Body of pancreas (tissue), 4 donors: ENCODE results near the gene IFIT5.

ENCODE experiments used
- POLR2A ChIP-seq, 3 donors: fragments of 450-650 bp; IDR thresholded peaks; one replicate each; pipeline ENCODE4 v1.6.1; 2016; ENCODE audit warnings: antibody characterized with exemption in 3 of 3, mild to moderate bottlenecking in 2 of 3
- TF ChIP-seq, protein P1 (sequence below), 7 experiments: fragments of 450-650 bp in 4 of 7; fragments of 200-600 bp in 3 of 7; sonication (generic) in 3 of 7; IDR thresholded peaks; one replicate each; pipeline ENCODE4 v1.5.1; 2016 to 2019; ENCODE audit warnings: antibody characterized with exemption in 7 of 7

DNA sequence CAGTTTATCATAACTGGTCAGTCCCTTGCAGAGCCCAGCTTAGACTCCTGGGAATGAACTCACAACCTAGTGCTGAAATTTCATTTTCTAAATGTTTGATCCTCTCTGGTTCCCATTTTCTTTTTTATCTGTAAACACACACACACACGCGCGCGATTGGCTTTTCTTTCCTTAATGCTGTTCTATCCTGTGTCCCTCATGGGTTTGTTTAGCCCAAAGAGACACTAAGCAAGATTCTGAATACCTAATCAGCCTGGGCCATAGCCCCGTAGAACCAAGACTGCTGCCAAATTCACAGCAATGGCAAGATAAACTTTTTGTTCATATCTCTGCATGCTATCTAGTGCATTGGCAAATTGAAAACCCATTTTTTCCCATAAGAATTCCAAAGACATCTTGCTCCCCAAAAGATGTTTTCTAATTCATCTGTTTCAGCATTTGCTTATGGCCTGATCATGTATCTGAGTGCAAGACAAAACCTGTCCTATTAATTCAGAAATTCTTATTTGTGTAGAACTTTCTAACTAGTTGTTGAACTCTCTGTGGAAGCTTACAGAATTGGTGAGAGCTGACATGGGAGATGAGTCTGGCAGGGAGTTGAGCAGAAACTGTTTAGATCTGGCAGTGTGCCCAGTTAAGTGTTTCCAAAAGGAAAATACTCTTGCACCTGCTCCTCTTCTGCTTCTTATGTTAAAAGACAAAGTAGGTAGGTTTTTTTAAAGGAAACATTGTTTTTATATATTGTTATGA is 23.7 kb upstream of the IFIT5 start:
- TF ChIP-seq, protein P1, sequence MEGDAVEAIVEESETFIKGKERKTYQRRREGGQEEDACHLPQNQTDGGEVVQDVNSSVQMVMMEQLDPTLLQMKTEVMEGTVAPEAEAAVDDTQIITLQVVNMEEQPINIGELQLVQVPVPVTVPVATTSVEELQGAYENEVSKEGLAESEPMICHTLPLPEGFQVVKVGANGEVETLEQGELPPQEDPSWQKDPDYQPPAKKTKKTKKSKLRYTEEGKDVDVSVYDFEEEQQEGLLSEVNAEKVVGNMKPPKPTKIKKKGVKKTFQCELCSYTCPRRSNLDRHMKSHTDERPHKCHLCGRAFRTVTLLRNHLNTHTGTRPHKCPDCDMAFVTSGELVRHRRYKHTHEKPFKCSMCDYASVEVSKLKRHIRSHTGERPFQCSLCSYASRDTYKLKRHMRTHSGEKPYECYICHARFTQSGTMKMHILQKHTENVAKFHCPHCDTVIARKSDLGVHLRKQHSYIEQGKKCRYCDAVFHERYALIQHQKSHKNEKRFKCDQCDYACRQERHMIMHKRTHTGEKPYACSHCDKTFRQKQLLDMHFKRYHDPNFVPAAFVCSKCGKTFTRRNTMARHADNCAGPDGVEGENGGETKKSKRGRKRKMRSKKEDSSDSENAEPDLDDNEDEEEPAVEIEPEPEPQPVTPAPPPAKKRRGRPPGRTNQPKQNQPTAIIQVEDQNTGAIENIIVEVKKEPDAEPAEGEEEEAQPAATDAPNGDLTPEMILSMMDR (IDR thresholded peaks at IDR 0.05): no peak
- no peak for TF ChIP-seq POLR2A (IDR thresholded peaks at IDR 0.05)
